ENCODE data around the gene RBM10.

Gene RBM10

DNA sequence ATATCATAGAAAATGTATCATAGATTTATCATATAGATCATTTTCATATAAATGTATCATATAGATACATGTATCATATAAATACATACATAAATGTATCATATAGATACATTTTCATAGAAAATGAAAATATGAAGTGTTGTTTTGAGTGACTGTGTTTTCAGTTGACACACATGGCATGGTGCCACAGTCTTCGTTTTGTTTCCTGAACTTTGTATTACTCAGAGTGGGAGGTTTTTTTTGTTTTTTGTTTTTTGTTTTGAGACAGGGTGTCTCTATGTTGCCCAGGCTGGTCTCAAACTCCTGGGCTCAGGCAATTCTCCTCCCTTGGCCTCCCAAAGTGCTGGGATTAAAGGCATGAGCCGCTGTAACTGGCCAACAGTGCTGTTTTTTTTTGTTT, 3.9 kb downstream of the RBM10 start:
- H3K4me3 ChIP-seq (ENCODE audit: low read length): no peak overlapping the region
- H3K4me1 ChIP-seq (ENCODE audit: control insufficient read depth, insufficient read depth, low read length): peaks cover 5% of the 10 kb centered on the region; the same call in 1 of the 2 replicates
- H3K9me3 ChIP-seq (ENCODE audit: control insufficient read depth, insufficient read depth, low read length): no peaks in the 10 kb centered on the region
- DNase-seq (ENCODE audit: low read depth, low spot score): no peak
- H3K27ac ChIP-seq (ENCODE audit: low read length): no peak overlapping the region
- no peaks in the 10 kb centered on the region for H3K27me3 ChIP-seq (ENCODE audit: control insufficient read depth, insufficient read depth, low read length)
- no CpG with 5 or more reads among the region's 2 CpGs for WGBS (ENCODE audit: insufficient coverage, insufficient read length)
- H3K36me3 ChIP-seq (ENCODE audit: control insufficient read depth, insufficient read depth, low read length): no peaks in the 10 kb centered on the region

DNA sequence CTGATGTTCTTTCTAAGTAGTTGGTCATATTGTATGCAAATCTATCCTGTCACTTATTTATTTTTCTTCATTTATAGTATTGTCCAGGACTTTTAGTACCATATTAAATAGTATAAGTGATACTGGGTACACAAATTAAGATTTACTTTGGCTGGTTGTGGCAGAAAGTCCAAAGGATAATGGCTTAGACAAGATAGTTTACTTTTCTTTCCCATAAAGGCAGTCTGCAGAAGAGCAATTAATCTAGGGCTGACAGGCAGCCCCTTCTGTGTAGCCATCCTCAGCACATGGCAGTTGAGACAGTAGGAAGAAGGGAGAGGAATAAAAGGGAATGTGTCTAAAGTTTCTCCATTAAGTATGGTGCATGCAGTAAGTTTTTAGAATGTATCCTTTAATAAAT, 6.4 kb downstream of the RBM10 start:
- DNase-seq (ENCODE audit: low read depth, low spot score): no peak
- Histone ChIP-seq H3K27ac (ENCODE audit: low read length) (no peak overlapping the region), H3K27me3 (ENCODE audit: control insufficient read depth, insufficient read depth, low read length) (no peaks in the 10 kb centered on the region), H3K4me1 (ENCODE audit: control insufficient read depth, insufficient read depth, low read length) (0 out of 2 replicates have a peak, but pooled peaks cover 2% of the 10 kb centered on the region), H3K36me3 (ENCODE audit: control insufficient read depth, insufficient read depth, low read length) (peaks cover under 1% of the 10 kb centered on the region; the same call in 1 of the 2 replicates), H3K4me3 (ENCODE audit: low read length) (no peak overlapping the region), H3K9me3 (ENCODE audit: control insufficient read depth, insufficient read depth, low read length) (no peaks in the 10 kb centered on the region)

DNA sequence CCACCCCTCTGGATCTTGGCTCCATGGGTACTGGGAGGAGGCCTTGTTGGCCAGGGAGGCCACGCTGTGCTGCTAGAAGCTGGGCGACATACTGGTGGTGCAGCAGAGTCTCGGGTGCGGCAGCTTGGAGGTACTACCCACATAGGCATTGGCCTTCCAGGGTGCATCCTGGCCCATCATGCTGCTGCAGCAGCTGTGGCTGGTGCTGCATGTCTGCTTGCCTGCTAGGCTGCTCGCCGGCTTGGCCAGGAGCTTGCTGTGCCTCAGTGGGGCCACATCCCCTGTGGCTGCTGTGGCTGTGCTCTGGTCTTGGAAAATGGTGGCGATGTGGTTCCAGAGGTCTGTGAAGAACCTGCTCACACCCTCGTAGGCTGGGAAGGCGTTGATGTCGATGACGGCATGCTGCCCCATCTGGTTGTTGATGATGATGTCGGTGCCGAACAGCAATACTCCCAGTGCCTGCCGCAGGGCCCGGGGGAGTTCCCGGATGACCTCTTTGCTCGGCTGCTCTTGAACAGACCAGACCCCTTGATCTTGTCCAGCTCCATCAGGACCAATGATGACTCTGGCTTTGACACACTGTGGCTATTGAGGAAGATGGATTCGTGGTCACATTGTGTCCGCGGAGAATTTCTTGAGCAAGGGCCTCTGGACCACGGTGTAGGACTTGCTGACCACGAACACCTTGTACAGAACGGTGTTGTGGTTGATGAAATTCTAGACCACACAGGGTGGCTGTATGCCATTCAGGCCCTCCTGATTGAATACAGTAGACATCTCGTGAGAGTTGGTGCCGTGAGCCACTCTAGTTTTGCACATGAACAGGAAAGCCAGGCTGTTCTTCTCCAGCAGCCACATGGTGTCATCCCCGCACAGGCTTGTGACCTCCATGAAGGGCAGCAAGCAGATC, 11.8 kb downstream of the RBM10 start:
- no CpG with 5 or more reads among the region's 26 CpGs for WGBS (ENCODE audit: insufficient coverage, insufficient read length)
- no peak for DNase-seq (ENCODE audit: low read depth, low spot score)

DNA sequence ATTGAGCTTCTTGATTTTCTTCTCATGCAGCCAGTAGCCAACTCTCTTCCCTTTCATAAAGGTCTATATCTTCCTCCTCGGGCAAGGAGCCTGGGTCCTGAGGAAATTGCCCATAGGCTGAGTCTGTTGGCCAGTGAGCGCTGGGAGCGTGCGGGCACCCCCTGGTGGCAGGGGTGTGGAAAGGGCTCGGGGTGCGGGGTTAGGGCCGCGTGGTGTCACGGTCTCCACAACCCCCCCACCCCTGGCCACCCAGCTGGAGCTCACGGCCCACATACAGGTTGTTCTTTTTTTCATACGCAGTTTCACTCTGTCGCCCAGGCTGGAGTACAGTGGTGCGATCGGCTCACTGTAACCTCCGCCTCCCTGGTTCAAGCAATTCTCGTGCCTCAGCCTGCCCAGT, 13.1 kb downstream of the RBM10 start:
- Histone ChIP-seq H3K4me1 (ENCODE audit: control insufficient read depth, insufficient read depth, low read length) (no peaks in the 10 kb centered on the region), H3K36me3 (ENCODE audit: control insufficient read depth, insufficient read depth, low read length) (peaks cover 11% of the 10 kb centered on the region), H3K27ac (ENCODE audit: low read length) (no peak overlapping the region), H3K27me3 (ENCODE audit: control insufficient read depth, insufficient read depth, low read length) (no peaks in the 10 kb centered on the region), H3K9me3 (ENCODE audit: control insufficient read depth, insufficient read depth, low read length) (no peaks in the 10 kb centered on the region), H3K4me3 (ENCODE audit: low read length) (no peak overlapping the region)
- DNase-seq (ENCODE audit: low read depth, low spot score): no peak
- no CpG with 5 or more reads among the region's 16 CpGs for WGBS (ENCODE audit: insufficient coverage, insufficient read length)

More for the DNA sequence above, 11.8 kb downstream of the RBM10 start:
- Histone ChIP-seq H3K36me3 (ENCODE audit: control insufficient read depth, insufficient read depth, low read length) (peaks cover 11% of the 10 kb centered on the region), H3K27ac (ENCODE audit: low read length) (no peak overlapping the region), H3K9me3 (ENCODE audit: control insufficient read depth, insufficient read depth, low read length) (no peaks in the 10 kb centered on the region), H3K27me3 (ENCODE audit: control insufficient read depth, insufficient read depth, low read length) (no peaks in the 10 kb centered on the region), H3K4me3 (ENCODE audit: low read length) (no peak overlapping the region), H3K4me1 (ENCODE audit: control insufficient read depth, insufficient read depth, low read length) (no peaks in the 10 kb centered on the region)

DNA sequence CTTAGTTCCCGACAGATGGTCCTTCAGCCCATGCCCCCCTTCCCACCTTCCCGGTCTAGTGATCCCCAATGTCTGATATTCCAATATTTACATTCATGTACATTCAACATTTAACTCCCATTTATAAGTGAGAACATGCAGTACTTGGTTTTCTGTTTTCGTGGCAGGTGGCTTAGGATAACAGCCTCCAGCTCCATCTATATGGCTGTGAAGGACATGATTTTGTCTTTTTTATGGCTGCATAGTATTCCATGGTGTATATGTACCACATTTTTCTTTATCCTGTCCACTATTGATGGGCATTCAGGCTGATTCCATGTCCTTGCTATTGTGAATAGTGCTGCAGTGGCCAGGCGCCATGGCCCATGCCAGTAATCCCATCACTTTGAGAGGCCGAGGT, 13.8 kb downstream of the RBM10 start:
- Histone ChIP-seq H3K36me3 (ENCODE audit: control insufficient read depth, insufficient read depth, low read length) (peaks cover 11% of the 10 kb centered on the region), H3K27ac (ENCODE audit: low read length) (no peak overlapping the region), H3K9me3 (ENCODE audit: control insufficient read depth, insufficient read depth, low read length) (no peaks in the 10 kb centered on the region), H3K4me1 (ENCODE audit: control insufficient read depth, insufficient read depth, low read length) (no peaks in the 10 kb centered on the region), H3K27me3 (ENCODE audit: control insufficient read depth, insufficient read depth, low read length) (no peaks in the 10 kb centered on the region), H3K4me3 (ENCODE audit: low read length) (no peak overlapping the region)
- no CpG with 5 or more reads among the region's 5 CpGs for WGBS (ENCODE audit: insufficient coverage, insufficient read length)
- DNase-seq (ENCODE audit: low read depth, low spot score): no peak

DNA sequence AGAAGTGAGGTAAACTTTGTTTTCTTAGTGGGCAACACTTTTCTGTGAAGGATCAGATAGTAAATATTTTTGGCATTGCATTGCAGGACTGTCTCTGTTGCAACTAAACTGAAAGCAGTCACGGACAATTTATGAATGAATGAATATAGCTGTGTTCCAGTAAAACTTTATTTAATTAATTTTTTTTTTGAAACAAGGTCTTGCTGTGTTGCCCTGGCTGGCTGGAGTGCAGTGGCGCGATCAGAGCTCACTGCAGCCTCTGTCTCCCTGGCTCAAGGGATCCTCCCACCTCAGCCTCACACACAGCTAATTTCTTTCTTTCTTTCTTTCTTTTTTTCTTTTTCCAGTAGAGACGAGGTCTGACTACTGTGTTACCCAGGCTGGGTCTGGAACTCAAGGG, 15.8 kb downstream of the RBM10 start:
- Histone ChIP-seq H3K9me3 (ENCODE audit: control insufficient read depth, insufficient read depth, low read length) (no peaks in the 10 kb centered on the region), H3K4me1 (ENCODE audit: control insufficient read depth, insufficient read depth, low read length) (no peaks in the 10 kb centered on the region), H3K4me3 (ENCODE audit: low read length) (no peak overlapping the region), H3K36me3 (ENCODE audit: control insufficient read depth, insufficient read depth, low read length) (peaks cover 11% of the 10 kb centered on the region), H3K27me3 (ENCODE audit: control insufficient read depth, insufficient read depth, low read length) (no peaks in the 10 kb centered on the region), H3K27ac (ENCODE audit: low read length) (no peak overlapping the region)
- WGBS (ENCODE audit: insufficient coverage, insufficient read length): no CpG with 5 or more reads among the region's 4 CpGs
- DNase-seq (ENCODE audit: low read depth, low spot score): no peak

DNA sequence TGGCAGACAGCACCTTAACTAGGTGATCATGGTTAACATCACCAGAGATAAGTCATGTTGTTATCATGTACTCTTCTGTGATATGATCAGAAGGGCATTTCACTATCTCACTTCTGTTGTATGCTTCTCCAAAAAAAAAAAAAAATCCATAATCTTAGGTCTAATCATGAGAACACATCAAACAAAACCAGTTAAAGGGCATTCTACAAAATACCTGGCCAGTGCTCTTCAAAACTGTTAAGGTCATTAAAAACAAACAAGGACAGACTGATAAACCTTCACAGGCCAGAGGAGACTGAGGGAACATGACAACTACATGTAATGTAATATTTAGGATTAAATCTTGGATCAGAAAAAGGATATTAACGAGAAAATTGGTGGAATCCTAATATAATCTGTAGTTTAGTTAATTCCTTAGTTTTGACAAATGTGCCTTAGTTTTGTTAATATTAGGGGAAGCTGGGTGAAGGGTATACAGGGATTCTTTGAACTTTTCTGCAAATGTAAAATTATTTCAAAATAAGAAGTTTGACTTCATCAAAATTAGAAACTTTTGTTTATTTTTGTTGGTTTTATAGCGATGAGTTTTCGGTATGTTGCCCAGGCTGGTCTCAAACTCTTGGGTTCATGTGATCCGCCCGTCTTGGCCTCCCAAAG, 18.0 kb downstream of the RBM10 start:
- H3K36me3 ChIP-seq (ENCODE audit: control insufficient read depth, insufficient read depth, low read length): no peaks in the 10 kb centered on the region
- H3K27me3 ChIP-seq (ENCODE audit: control insufficient read depth, insufficient read depth, low read length): no peaks in the 10 kb centered on the region
- no peaks in the 10 kb centered on the region for H3K9me3 ChIP-seq (ENCODE audit: control insufficient read depth, insufficient read depth, low read length)
- H3K4me3 ChIP-seq (ENCODE audit: low read length): no peak overlapping the region
- no peaks in the 10 kb centered on the region for H3K4me1 ChIP-seq (ENCODE audit: control insufficient read depth, insufficient read depth, low read length)
- no peak for DNase-seq (ENCODE audit: low read depth, low spot score)
- no peak overlapping the region for H3K27ac ChIP-seq (ENCODE audit: low read length)
- WGBS (ENCODE audit: insufficient coverage, insufficient read length): 100% methylated on average over 1 of the region's 5 CpGs

DNA sequence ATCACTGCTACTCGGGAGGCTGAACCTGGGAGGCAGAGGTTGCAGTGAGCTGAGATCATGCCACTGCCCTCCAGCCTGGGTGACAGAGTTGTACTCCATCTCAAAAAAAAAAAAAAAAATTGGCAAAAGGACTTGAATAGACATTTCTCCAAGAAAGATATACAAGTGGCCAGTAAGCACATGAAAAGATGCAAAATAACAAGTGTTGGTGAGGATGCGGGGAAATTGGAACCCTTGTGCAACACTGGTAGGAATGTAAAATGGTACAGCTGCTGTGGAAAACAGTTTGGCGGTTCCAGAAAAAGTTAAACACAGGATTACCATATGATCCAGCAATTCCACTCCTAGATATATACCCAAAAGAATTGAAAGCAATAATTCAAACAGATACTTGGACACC, 19.4 kb downstream of the RBM10 start:
- Histone ChIP-seq H3K36me3 (ENCODE audit: control insufficient read depth, insufficient read depth, low read length) (peaks cover 3% of the 10 kb centered on the region; the same call in 1 of the 2 replicates), H3K27me3 (ENCODE audit: control insufficient read depth, insufficient read depth, low read length) (no peaks in the 10 kb centered on the region), H3K9me3 (ENCODE audit: control insufficient read depth, insufficient read depth, low read length) (no peaks in the 10 kb centered on the region), H3K4me3 (ENCODE audit: low read length) (no peak overlapping the region), H3K27ac (ENCODE audit: low read length) (no peak overlapping the region), H3K4me1 (ENCODE audit: control insufficient read depth, insufficient read depth, low read length) (no peaks in the 10 kb centered on the region)
- DNase-seq (ENCODE audit: low read depth, low spot score): no peak
- WGBS (ENCODE audit: insufficient coverage, insufficient read length): no CpG with 5 or more reads among the region's 3 CpGs

DNA sequence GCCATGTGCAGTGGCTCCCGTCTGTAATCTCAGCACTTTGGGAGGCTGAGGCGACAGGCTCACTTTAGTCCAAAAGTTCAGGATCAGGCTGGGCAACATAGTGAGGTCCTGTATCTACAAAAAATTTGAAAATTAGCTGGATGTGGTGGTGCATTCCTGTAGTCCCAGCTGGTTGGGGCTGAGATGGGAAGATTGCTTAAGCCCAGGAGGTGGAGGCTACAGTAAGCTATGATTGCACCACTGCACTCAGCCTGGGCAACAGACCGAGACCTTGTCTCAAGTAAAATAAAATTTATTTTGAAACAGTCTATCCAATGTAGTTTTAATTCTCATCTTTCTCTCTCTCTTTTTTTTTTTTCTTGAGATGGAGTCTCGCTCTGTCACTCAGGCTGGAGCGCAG, 21.1 kb downstream of the RBM10 start:
- no peak for DNase-seq (ENCODE audit: low read depth, low spot score)
- H3K4me1 ChIP-seq (ENCODE audit: control insufficient read depth, insufficient read depth, low read length): no peaks in the 10 kb centered on the region
- no peak overlapping the region for H3K4me3 ChIP-seq (ENCODE audit: low read length)
- H3K9me3 ChIP-seq (ENCODE audit: control insufficient read depth, insufficient read depth, low read length): no peaks in the 10 kb centered on the region
- no CpG with 5 or more reads among the region's 5 CpGs for WGBS (ENCODE audit: insufficient coverage, insufficient read length)
- H3K27ac ChIP-seq (ENCODE audit: low read length): no peak overlapping the region
- H3K36me3 ChIP-seq (ENCODE audit: control insufficient read depth, insufficient read depth, low read length): peaks cover 13% of the 10 kb centered on the region
- H3K27me3 ChIP-seq (ENCODE audit: control insufficient read depth, insufficient read depth, low read length): no peaks in the 10 kb centered on the region

DNA sequence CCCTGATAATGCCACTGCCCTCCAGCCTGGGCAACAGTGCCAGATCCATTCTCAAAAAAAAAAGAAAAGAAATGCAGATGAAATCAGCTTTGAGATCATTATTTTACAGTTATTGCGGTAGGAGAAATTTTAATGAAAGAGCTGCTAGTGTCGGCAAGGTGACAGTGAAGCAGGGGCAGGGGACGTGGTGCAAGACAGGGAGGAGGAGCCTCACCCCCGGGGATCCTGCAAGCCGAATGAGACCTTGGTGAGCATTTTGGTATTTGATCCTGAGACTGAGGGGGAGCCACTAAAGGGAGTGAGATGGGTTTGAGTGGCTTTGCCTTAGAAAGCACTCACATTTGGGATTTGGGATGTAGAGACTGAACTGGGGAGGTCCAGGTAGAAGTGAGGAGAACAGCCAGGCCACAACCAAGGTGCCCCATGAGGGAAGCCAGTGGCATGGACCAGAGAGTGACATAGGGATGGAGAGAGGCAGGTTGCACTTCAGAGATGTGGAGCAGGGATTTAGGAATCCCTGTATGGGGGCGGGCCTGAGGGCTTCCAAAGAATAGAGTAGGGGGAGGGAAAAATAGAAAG, 23.6 kb downstream of the RBM10 start:
- Histone ChIP-seq H3K27me3 (ENCODE audit: control insufficient read depth, insufficient read depth, low read length) (no peaks in the 10 kb centered on the region), H3K36me3 (ENCODE audit: control insufficient read depth, insufficient read depth, low read length) (peaks cover 17% of the 10 kb centered on the region), H3K4me1 (ENCODE audit: control insufficient read depth, insufficient read depth, low read length) (no peaks in the 10 kb centered on the region), H3K27ac (ENCODE audit: low read length) (no peak overlapping the region), H3K4me3 (ENCODE audit: low read length) (no peak overlapping the region), H3K9me3 (ENCODE audit: control insufficient read depth, insufficient read depth, low read length) (no peaks in the 10 kb centered on the region)
- WGBS (ENCODE audit: insufficient coverage, insufficient read length): no CpG with 5 or more reads among the region's 6 CpGs
- no peak for DNase-seq (ENCODE audit: low read depth, low spot score)

All from iPS DF 6.9 (cell line).